ENCODE results near the gene NRDC. TPM values are rescaled to one million over a fixed set of nuclear protein-coding genes. Genes with fewer than 3 reads are reported as not detected.
A peak's percentile ranks its signal among the peaks of the same experiment; 100 is the strongest.

The NRDC gene
- total and polyA plus RNA-seq, 10 of the 15 experiments (the other 5 are each of a cell fraction or from before 2014, with no cell fraction given), result 50.1 to 134 (median 90.4) TPM

DNA sequence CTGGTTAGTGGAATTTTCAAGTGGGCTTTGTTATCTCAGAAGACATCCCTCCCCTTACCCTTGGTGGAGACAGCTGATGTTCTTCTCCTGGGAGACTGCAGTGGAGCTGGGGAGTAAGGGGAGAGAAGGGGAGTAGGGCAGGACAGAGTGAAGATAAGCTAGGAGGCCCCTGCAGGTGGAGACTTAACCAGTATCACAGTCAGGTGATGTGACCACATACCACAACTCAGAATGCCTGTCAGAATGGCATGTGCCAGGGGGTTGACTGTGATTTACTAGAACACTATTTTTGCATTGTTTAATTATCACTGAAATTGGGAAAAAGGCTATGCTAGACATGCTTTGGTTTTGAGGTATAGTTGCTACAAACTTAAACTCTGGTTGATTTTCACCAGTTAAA is 124.6 kb downstream of the NRDC start:
- H4K20me1 ChIP-seq (ENCODE audit: control insufficient read depth, insufficient read depth), result no peaks in the 10 kb centered on the region
- H3K27me3 ChIP-seq (replicated peaks in 1 of 2; ENCODE audit: control insufficient read depth in 2 of 2, insufficient read depth in 2 of 2, low read length in 1 of 2), result no peaks in the 10 kb centered on the region
- no peak overlapping the region for H3K4me2 ChIP-seq (ENCODE audit: control insufficient read depth, insufficient read depth)
- DNase-seq (ENCODE audit: low read depth, low spot score) (no peak), FAIRE-seq (no peak), ATAC-seq (peak; percentile 39; the same call in 1 of the 3 replicates)
- TF ChIP-seq POLR2AphosphoS2 (IDR thresholded peaks at IDR 0.05; ENCODE audit: low read depth, low read length) (no peak), E2F4 (IDR thresholded peaks at IDR 0.05; ENCODE audit: low read depth, low read length) (no peak), SMC3 (IDR thresholded peaks at IDR 0.05; ENCODE audit: borderline replicate concordance, low read length) (no peak), BHLHE40 (IDR thresholded peaks at IDR 0.05; ENCODE audit: borderline replicate concordance in 1 of 2, low read depth in 2 of 2, low read length in 1 of 2) (peak; percentile 61 to 72; a peak in 2 of 4 replicates), RUNX3 (IDR thresholded peaks at IDR 0.05; ENCODE audit: low read length) (0 out of 2 replicates have a peak, but pooled peaks have one; percentile 25)
- H3K9me3 ChIP-seq (replicated peaks; ENCODE audit: control insufficient read depth, insufficient read depth, low read length), result peaks cover 6% of the 10 kb centered on the region; the same call in 2 of the 3 replicates
- no peak overlapping the region for H3K9ac ChIP-seq (ENCODE audit: control insufficient read depth, insufficient read depth, low read length)
- in situ Hi-C loops (cut with MboI), result no loop called here
- CTCF ChIA-PET, result interaction anchor here (0.6 to 2.3 kb wide), 5 partner anchors 12 to 583 kb away, joined by 3 to 10 read pairs (median 3); no protein-coding TSS in a partner anchor
- H3K4me1 ChIP-seq (ENCODE audit: control insufficient read depth, insufficient read depth, low read length), result no peaks in the 10 kb centered on the region; the same call in 1 of the 2 replicates
- H3K36me3 ChIP-seq (ENCODE audit: control insufficient read depth in 2 of 2, insufficient read depth in 2 of 2, low read length in 1 of 2), result peaks cover 4 to 13% of the 10 kb centered on the region in 2 experiments
- no peak overlapping the region for H3K4me3 ChIP-seq
- SMC1A ChIA-PET (ENCODE audit: uncharacterized antibody, unreplicated experiment), result interaction anchor here (1.5 to 2.4 kb wide), 3 partner anchors 9 to 21 kb away, joined by 5 to 12 read pairs (median 10); no protein-coding TSS in a partner anchor
- H3K79me2 ChIP-seq (ENCODE audit: control insufficient read depth, insufficient read depth, low read length), result no peaks in the 10 kb centered on the region
- RAD21 ChIA-PET (ENCODE audit: unreplicated experiment), result interaction anchor here (1.6 kb wide), 1 partner anchor 23 kb away, joined by 4 read pairs; no protein-coding TSS in a partner anchor
- no peak overlapping the region for H3K27ac ChIP-seq (ENCODE audit: control insufficient read depth, insufficient read depth)
- H2AFZ ChIP-seq (ENCODE audit: control insufficient read depth, low read depth, low read length), result no peak overlapping the region
- TSS peak; percentile 14 for BruUV-seq (replicated peaks)
- POLR2A ChIA-PET, result interaction anchor here (1.0 to 1.1 kb wide), 2 partner anchors 25 to 27 kb away, joined by 3 to 4 read pairs; no protein-coding TSS in a partner anchor
- intact Hi-C loops (cut with micrococcal nuclease; ENCODE audit: unreplicated experiment), result no loop called here

All from GM12878 (cell line).